Activated naive CD4-positive, alpha-beta T cell treated with anti-CD3 and anti-CD28 coated beads, Interleukin-2, amount 50 U/mL, for 24 hours (primary cell): ENCODE results near the gene GPD1L.
"Not testable (repeated sequence)": the region's sequence is repeated elsewhere in the genome, so short reads cannot be mapped to it uniquely, and the experiment has no call there.

Experiments
- H3K27ac Mint-ChIP-seq: one replicate; pipeline ENCODE4 v1.8.0; 2021; ENCODE audit warnings: mild to moderate bottlenecking, mixed read lengths
- H3K27me3 Mint-ChIP-seq: one replicate; pipeline ENCODE4 v1.8.0; 2021; ENCODE audit warnings: mixed read lengths
- H3K36me3 Mint-ChIP-seq: one replicate; pipeline ENCODE4 v1.8.0; 2021; ENCODE audit warnings: mixed read lengths
- H3K4me1 Mint-ChIP-seq: one replicate; pipeline ENCODE4 v1.8.0; 2021; ENCODE audit warnings: mixed read lengths
- H3K4me3 Mint-ChIP-seq: one replicate; pipeline ENCODE4 v1.8.0; 2021; ENCODE audit warnings: mild to moderate bottlenecking, mixed read lengths
- H3K9me3 Mint-ChIP-seq: one replicate; pipeline ENCODE4 v1.8.0; 2021; ENCODE audit warnings: mixed read lengths

The GPD1L gene

GRCh38 chr3:32180141-32180784 lies 73.8 kb downstream of the GPD1L start:
- H3K27ac Mint-ChIP-seq, result no peak overlapping the region
- H3K27me3 Mint-ChIP-seq, result no peaks in the 10 kb centered on the region
- H3K4me1 Mint-ChIP-seq, result peaks cover 13% of the 10 kb centered on the region
- no peaks in the 10 kb centered on the region for H3K36me3 Mint-ChIP-seq
- no peaks in the 10 kb centered on the region for H3K9me3 Mint-ChIP-seq
- no peak overlapping the region for H3K4me3 Mint-ChIP-seq

GRCh38 chr3:32181365-32181764 lies 74.9 kb downstream of the GPD1L start:
- Mint-ChIP-seq H3K27me3 (no peaks in the 10 kb centered on the region), H3K4me3 (no peak overlapping the region), H3K4me1 (peaks cover 13% of the 10 kb centered on the region), H3K27ac (no peak overlapping the region), H3K36me3 (no peaks in the 10 kb centered on the region), H3K9me3 (no peaks in the 10 kb centered on the region)

- H3K27ac Mint-ChIP-seq, result no peak overlapping the region
- no peaks in the 10 kb centered on the region for H3K9me3 Mint-ChIP-seq
- H3K4me3 Mint-ChIP-seq, result no peak overlapping the region
- no peaks in the 10 kb centered on the region for H3K36me3 Mint-ChIP-seq
- H3K27me3 Mint-ChIP-seq, result no peaks in the 10 kb centered on the region
- H3K4me1 Mint-ChIP-seq, result peaks cover 12% of the 10 kb centered on the region
Measured at GRCh38 chr3:32181796-32182195, 75.4 kb downstream of the GPD1L start.

DNA sequence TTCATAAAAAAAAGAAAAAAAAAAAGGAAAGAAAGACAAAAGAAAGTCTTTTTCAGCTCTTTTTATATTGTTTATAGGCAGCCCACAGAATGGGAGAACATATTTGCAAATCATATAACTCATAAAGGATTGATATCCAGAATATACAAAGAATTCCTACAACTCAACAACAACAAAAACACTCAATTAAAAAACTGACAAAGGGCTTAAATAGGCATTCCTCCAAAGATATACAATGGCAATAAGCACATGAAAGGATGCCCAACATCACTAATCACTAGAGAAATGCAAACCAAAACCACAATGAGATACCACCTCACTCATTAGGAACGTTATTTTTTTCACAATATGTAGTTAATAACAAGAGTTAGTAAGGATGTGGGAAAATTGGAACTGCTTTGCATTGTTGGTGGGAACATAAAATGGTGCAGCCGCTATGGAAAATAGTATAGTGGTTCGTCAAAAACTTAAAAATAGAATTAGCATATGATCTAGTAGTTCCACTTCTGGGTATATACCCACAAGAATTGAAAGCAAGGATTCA lies 77.8 kb downstream of the GPD1L start:
- no peaks in the 10 kb centered on the region for H3K4me1 Mint-ChIP-seq
- H3K4me3 Mint-ChIP-seq, result no peak overlapping the region
- H3K36me3 Mint-ChIP-seq, result no peaks in the 10 kb centered on the region
- H3K9me3 Mint-ChIP-seq, result no peaks in the 10 kb centered on the region
- H3K27ac Mint-ChIP-seq, result no peak overlapping the region
- H3K27me3 Mint-ChIP-seq, result no peaks in the 10 kb centered on the region

DNA sequence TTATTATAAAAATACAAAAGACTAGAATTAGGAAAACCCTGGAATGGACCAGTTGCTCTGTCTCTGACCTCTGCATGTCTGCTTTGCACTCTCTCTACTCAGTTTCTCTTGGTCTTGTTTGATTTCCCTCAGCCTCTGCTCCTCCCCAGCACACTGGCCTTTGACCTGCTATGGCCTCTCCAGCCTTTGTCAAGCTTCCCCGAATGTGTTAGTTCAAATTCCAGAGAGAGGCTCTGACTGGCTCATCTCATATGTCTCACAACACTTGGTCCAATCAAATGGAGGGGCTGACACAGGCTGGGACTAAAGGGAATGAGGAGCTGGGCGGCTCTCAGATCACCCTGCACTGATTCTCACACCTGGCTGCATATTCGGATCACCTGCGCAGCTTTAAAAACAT lies 79.7 kb downstream of the GPD1L start:
- no peaks in the 10 kb centered on the region for H3K27me3 Mint-ChIP-seq
- H3K36me3 Mint-ChIP-seq, result no peaks in the 10 kb centered on the region
- H3K4me1 Mint-ChIP-seq, result no peaks in the 10 kb centered on the region
- H3K9me3 Mint-ChIP-seq, result no peaks in the 10 kb centered on the region
- no peak overlapping the region for H3K4me3 Mint-ChIP-seq
- no peak overlapping the region for H3K27ac Mint-ChIP-seq

GRCh38 chr3:32186876-32187275 lies 80.5 kb downstream of the GPD1L start:
- Mint-ChIP-seq H3K4me1 (no peaks in the 10 kb centered on the region), H3K36me3 (no peaks in the 10 kb centered on the region), H3K27ac (no peak overlapping the region), H3K4me3 (no peak overlapping the region), H3K9me3 (no peaks in the 10 kb centered on the region), H3K27me3 (no peaks in the 10 kb centered on the region)

DNA sequence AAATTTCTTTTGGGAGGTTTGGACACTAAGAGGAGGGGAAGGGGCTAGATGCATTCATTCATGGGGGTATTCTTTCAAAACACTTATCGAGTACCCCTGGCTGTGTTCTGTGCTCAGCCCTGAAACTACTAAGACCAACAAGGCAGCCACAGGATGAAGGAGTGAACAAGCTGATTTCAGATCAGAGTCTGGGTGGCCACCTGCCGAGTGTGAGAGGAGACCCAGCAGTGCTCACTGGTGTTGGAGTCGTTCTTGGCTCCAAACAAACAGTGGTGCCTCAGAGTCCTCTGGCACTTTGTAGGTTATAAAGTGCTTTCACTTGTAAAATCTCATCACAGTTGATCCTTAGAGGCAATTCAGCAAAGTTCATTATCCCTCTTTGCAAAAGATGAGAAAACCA lies 83.3 kb downstream of the GPD1L start:
- H3K36me3 Mint-ChIP-seq, result no peaks in the 10 kb centered on the region
- H3K4me3 Mint-ChIP-seq, result no peak overlapping the region
- no peaks in the 10 kb centered on the region for H3K9me3 Mint-ChIP-seq
- H3K27me3 Mint-ChIP-seq, result no peaks in the 10 kb centered on the region
- H3K27ac Mint-ChIP-seq, result no peak overlapping the region
- H3K4me1 Mint-ChIP-seq, result no peaks in the 10 kb centered on the region

DNA sequence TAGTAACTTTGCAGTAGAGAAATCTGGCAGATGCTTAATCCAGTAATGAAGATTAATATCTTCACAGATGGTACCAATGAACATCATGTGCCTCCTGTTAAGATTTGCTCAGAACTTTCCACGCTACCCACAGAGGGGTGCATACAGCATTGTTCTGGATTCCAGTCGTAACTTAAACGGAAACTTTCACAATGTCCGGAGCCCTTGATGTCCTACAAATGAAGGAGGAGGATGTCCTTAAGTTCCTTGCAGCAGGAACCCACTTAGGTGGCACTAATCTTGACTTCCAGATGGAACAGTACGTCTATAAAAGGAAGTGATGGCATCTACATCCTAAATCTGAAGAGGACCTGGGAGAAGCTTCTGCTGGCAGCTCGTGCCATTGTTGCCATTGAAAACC lies 84.1 kb downstream of the GPD1L start:
- H3K4me3 Mint-ChIP-seq, H3K36me3 Mint-ChIP-seq, H3K27me3 Mint-ChIP-seq, H3K27ac Mint-ChIP-seq, H3K9me3 Mint-ChIP-seq, H3K4me1 Mint-ChIP-seq: not testable (repeated sequence)

DNA sequence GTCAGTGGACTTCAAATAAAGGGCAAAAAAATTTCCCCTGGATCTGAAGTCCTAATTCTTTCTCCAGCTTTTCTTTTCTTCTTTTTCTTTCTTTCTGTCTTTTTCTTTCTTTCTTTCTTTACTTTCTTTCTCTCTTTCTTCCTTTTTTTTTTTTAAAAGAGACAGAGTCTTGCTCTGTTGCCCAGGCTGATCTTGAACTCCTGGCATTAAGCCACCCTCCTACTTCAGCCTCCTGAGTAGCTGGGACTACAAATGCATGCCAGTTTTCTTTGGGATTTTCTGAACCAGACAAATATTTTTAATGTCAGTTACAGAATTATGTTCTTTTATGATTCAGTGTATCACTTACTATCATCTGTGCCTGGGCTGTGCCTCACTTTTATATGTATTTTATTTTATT lies 86.7 kb downstream of the GPD1L start:
- no peak overlapping the region for H3K27ac Mint-ChIP-seq
- H3K4me1 Mint-ChIP-seq, result no peaks in the 10 kb centered on the region
- no peaks in the 10 kb centered on the region for H3K36me3 Mint-ChIP-seq
- H3K27me3 Mint-ChIP-seq, result no peaks in the 10 kb centered on the region
- H3K9me3 Mint-ChIP-seq, result no peaks in the 10 kb centered on the region
- no peak overlapping the region for H3K4me3 Mint-ChIP-seq

DNA sequence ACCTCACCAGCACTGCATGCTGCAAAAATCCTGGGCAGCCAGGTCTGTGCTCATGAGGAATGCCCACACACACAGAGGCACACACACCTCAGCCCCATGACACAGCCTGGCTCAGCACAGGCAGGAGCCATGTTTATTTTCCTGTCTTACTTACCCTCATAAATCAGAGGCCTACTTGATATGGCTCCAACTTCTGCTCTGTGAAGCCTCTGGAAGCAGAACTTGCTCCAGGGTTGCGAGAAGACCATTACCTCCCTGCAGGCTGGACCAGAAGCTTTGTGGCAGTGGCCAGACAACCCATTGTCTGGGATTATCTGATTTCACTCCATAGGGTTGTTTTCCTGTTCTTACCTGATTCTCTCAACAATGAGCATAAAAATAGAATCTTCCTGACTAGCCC lies 88.2 kb downstream of the GPD1L start:
- H3K36me3 Mint-ChIP-seq, result no peaks in the 10 kb centered on the region
- no peak overlapping the region for H3K27ac Mint-ChIP-seq
- H3K4me1 Mint-ChIP-seq, result no peaks in the 10 kb centered on the region
- no peak overlapping the region for H3K4me3 Mint-ChIP-seq
- no peaks in the 10 kb centered on the region for H3K27me3 Mint-ChIP-seq
- H3K9me3 Mint-ChIP-seq, result no peaks in the 10 kb centered on the region

DNA sequence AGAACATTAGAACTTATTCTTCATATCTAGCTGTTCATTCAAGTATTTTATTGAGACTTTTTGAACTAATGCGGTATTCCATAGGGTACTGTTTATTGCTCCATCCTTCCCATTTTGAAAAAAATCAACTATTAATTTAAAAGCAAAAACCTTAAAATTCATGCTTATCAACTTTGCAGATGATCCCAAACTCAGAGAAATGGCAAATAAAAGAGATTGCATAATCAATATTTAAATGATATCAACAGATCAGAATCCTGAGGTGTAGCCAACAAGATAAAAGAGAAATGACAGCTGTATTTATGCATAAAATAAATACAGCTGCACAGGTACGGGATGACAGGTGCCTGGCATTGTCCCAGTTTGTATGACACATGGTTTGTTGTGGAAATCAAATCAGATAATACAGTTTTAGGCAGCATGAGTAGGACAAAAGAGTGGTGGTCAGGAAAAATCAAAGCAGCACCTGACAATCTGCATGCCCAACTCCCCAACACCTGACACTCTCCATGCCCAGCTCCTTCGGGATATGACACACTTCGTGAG lies 89.6 kb downstream of the GPD1L start:
- Mint-ChIP-seq H3K27ac (no peak overlapping the region), H3K27me3 (no peaks in the 10 kb centered on the region), H3K4me1 (no peaks in the 10 kb centered on the region), H3K4me3 (no peak overlapping the region), H3K9me3 (no peaks in the 10 kb centered on the region), H3K36me3 (no peaks in the 10 kb centered on the region)

GRCh38 chr3:32197991-32198390 lies 91.6 kb downstream of the GPD1L start:
- Mint-ChIP-seq H3K9me3 (no peaks in the 10 kb centered on the region), H3K4me3 (no peak overlapping the region), H3K36me3 (no peaks in the 10 kb centered on the region), H3K27ac (no peak overlapping the region), H3K4me1 (no peaks in the 10 kb centered on the region), H3K27me3 (no peaks in the 10 kb centered on the region)

DNA sequence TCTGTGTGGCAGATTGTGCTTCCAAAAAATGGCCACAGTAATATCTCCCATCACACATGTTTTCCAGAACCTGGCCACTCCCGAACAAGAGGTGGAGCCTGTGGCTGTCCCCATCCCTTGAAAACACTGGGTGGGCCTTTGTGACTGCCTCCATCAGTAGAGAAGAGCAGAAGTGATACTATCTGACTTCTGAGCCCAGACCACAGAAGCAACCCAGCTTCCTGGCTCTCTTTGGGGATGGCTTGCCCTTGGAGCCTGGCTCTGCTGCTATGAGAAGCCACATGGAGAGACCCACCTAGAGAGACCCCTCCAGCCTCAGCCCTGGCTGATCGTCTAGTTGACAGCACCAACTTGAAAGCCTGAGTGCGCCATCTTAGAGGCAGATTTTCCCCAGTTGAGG lies 92.3 kb downstream of the GPD1L start:
- Mint-ChIP-seq H3K4me1 (no peaks in the 10 kb centered on the region), H3K9me3 (no peaks in the 10 kb centered on the region), H3K4me3 (no peak overlapping the region), H3K36me3 (no peaks in the 10 kb centered on the region), H3K27me3 (no peaks in the 10 kb centered on the region), H3K27ac (no peak overlapping the region)

GRCh38 chr3:32200490-32200889 lies 94.1 kb downstream of the GPD1L start:
- Mint-ChIP-seq H3K27ac (no peak overlapping the region), H3K27me3 (no peaks in the 10 kb centered on the region), H3K4me3 (no peak overlapping the region), H3K36me3 (no peaks in the 10 kb centered on the region), H3K9me3 (no peaks in the 10 kb centered on the region), H3K4me1 (no peaks in the 10 kb centered on the region)

DNA sequence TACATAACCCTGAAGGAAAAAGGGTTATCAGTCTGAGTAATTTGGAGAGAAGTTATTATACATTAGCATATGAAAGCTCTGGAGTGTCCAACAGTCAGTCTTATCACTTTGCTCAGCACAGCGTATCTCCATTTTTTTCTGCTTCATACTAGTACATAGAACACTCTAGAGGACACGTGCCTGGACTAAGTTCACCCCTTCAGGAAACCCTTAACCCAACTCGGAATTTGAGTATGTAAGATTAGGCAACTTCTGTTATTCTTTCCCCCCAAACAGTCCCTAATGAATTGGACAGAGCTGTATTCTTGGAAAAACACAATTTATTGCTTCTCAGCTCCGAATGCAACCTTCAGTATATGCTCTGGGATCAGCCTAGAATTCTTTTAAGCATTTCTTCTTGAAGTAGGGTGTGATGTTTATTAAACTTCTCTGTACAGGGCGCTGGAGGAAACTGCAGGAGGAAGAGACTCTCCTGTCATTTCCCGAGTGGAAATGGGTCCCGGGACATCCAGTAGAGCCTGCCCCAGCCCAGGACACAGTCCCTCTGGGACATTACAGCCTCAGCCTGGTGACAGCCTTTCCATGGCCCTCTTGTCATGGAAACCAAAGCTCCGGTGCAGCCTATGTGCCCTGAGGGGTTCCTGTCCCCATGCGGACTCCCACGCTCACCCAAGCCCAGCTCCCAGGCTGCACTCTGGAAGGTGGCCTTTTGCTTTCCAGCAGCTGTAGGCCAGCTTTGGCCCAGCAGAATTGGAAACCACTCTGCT lies 94.8 kb downstream of the GPD1L start:
- no peak overlapping the region for H3K4me3 Mint-ChIP-seq
- no peaks in the 10 kb centered on the region for H3K27me3 Mint-ChIP-seq
- no peaks in the 10 kb centered on the region for H3K4me1 Mint-ChIP-seq
- no peaks in the 10 kb centered on the region for H3K9me3 Mint-ChIP-seq
- no peak overlapping the region for H3K27ac Mint-ChIP-seq
- no peaks in the 10 kb centered on the region for H3K36me3 Mint-ChIP-seq

- no peaks in the 10 kb centered on the region for H3K27me3 Mint-ChIP-seq
Measured at GRCh38 chr3:32202496-32202895, 96.1 kb downstream of the GPD1L start.

More at GRCh38 chr3:32202496-32202895, 96.1 kb downstream of the GPD1L start:
- no peaks in the 10 kb centered on the region for H3K4me1 Mint-ChIP-seq
- H3K27ac Mint-ChIP-seq, result no peak overlapping the region
- H3K36me3 Mint-ChIP-seq, result no peaks in the 10 kb centered on the region
- H3K4me3 Mint-ChIP-seq, result no peak overlapping the region
- H3K9me3 Mint-ChIP-seq, result no peaks in the 10 kb centered on the region
